OCI-LY3 (cell line): Measurements from ENCODE around the gene PBX3.

ENCODE experiments used
- H2AFZ ChIP-seq: fragments of 200-600, 300-600 bp; shearing (Covaris generic); 2 replicates; pipeline ENCODE4 v1.6.0; 2014; ENCODE audit warnings: antibody characterized with exemption, low read depth, low read length
- H3K27ac ChIP-seq: fragments of 200-600, 300-600 bp; sonication (generic); 2 replicates; pipeline ENCODE4 v1.5.1; 2014; ENCODE audit warnings: mild to moderate bottlenecking, low read length, moderate library complexity, mixed read lengths
- H3K27me3 ChIP-seq: fragments of 200-600, 300-600 bp; sonication (generic); 2 replicates; pipeline ENCODE4 v1.6.1; 2014; ENCODE audit warnings: low read depth, low read length, mixed read lengths
- H3K36me3 ChIP-seq: fragments of 200-600, 300-600 bp; sonication (generic); replicated peaks from 2 replicates; pipeline ENCODE3; 2014; ENCODE audit warnings: low read depth, low read length, mixed read lengths
- H3K4me1 ChIP-seq: fragments of 300-600, 200-600 bp; sonication (generic); 2 replicates; pipeline ENCODE4 v1.6.1; 2014; ENCODE audit warnings: low read length, mixed read lengths
- H3K4me2 ChIP-seq: fragments of 200-600, 300-600 bp; sonication (generic); 2 replicates; pipeline ENCODE4 v1.6.1; 2014; ENCODE audit warnings: low read length, mixed read lengths
- H3K4me3 ChIP-seq: fragments of 300-600, 200-600 bp; sonication (generic); 2 replicates; pipeline ENCODE4 v1.5.1; 2014; ENCODE audit warnings: antibody characterized with exemption, mild to moderate bottlenecking, low read length, moderate library complexity
- H3K79me2 ChIP-seq: fragments of 300-600, 200-600 bp; shearing (Covaris generic); 2 replicates; pipeline ENCODE4 v1.6.1; 2014; ENCODE audit warnings: mild to moderate bottlenecking, low read length, mixed read lengths
- H3K9ac ChIP-seq: fragments of 300-600, 200-600 bp; shearing (Covaris generic); 2 replicates; pipeline ENCODE4 v1.6.0; 2014; ENCODE audit warnings: mild to moderate bottlenecking, low read length, moderate library complexity
- H3K9me3 ChIP-seq: fragments of 200-600, 300-600 bp; shearing (Covaris generic); 2 replicates; pipeline ENCODE4 v1.6.1; 2014; ENCODE audit warnings: low read length, mixed read lengths; ENCODE audit not compliant: insufficient read depth
- H4K20me1 ChIP-seq: fragments of 200-600, 300-600 bp; sonication (generic); 2 replicates; pipeline ENCODE4 v1.6.1; 2016; ENCODE audit warnings: low read length, mixed read lengths; ENCODE audit not compliant: insufficient read depth
- CTCF ChIP-seq: fragments of 200-600, 300-600 bp; sonication (generic); IDR thresholded peaks from 2 replicates; pipeline ENCODE4 v1.5.1; 2014; ENCODE audit warnings: antibody characterized with exemption, low read length, low read depth
- EZH2phosphoT487 ChIP-seq: fragments of 200-600 bp; shearing (Covaris generic); IDR thresholded peaks from 2 replicates; pipeline ENCODE4 v1.6.1; 2018; ENCODE audit warnings: antibody characterized with exemption, mixed run types, low read depth

The PBX3 gene

GRCh38 chr9:125752070-125752628 lies 5.0 kb downstream of the PBX3 start:
- Histone ChIP-seq H3K27me3 (no peaks in the 10 kb centered on the region), H3K4me3 (no peak overlapping the region), H2AFZ (no peak overlapping the region), H3K4me1 (peaks cover 5% of the 10 kb centered on the region), H4K20me1 (no peaks in the 10 kb centered on the region), H3K9ac (no peak overlapping the region), H3K36me3 (no peaks in the 10 kb centered on the region), H3K79me2 (no peaks in the 10 kb centered on the region), H3K4me2 (no peak overlapping the region), H3K9me3 (no peaks in the 10 kb centered on the region), H3K27ac (no peak overlapping the region)
- no peak for TF ChIP-seq EZH2phosphoT487
- TF ChIP-seq CTCF, result no peak

GRCh38 chr9:125754096-125754495 lies 6.9 kb downstream of the PBX3 start:
- TF ChIP-seq EZH2phosphoT487 (no peak), CTCF (no peak)
- Histone ChIP-seq H2AFZ (no peak overlapping the region), H3K4me2 (no peak overlapping the region), H3K79me2 (no peaks in the 10 kb centered on the region), H3K4me3 (no peak overlapping the region), H4K20me1 (no peaks in the 10 kb centered on the region), H3K36me3 (no peaks in the 10 kb centered on the region), H3K4me1 (peaks cover 4% of the 10 kb centered on the region), H3K9ac (no peak overlapping the region), H3K9me3 (no peaks in the 10 kb centered on the region), H3K27ac (no peak overlapping the region), H3K27me3 (no peaks in the 10 kb centered on the region)

GRCh38 chr9:125755340-125755739 lies 8.2 kb downstream of the PBX3 start:
- H3K4me3 ChIP-seq, result no peak overlapping the region
- no peak overlapping the region for H2AFZ ChIP-seq
- H3K9ac ChIP-seq, result no peak overlapping the region
- no peak overlapping the region for H3K4me2 ChIP-seq
- H3K4me1 ChIP-seq, result peaks cover 11% of the 10 kb centered on the region
- no peaks in the 10 kb centered on the region for H3K36me3 ChIP-seq
- TF ChIP-seq CTCF (no peak), EZH2phosphoT487 (no peak)
- H3K27me3 ChIP-seq, result no peaks in the 10 kb centered on the region
- no peaks in the 10 kb centered on the region for H3K79me2 ChIP-seq
- no peaks in the 10 kb centered on the region for H3K9me3 ChIP-seq
- no peak overlapping the region for H3K27ac ChIP-seq
- no peaks in the 10 kb centered on the region for H4K20me1 ChIP-seq

DNA sequence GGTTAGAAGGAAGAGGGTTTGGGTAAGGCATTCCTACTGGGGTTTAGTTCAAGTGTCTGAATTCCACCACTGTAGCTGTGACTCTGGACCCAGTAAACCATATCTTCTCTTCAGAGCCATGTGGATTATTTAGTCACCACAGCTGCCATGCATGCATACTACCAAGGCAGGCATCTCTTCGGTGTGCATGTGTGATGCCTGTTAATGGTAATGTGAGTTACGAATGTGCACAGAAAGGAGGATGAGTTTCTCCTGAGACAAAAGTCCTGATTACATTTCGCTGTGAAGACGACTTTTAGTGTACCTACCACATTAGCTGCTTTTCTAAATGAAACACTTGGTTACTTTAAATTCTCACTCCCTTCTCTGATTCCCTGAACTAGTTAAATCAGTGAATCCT lies 9.3 kb downstream of the PBX3 start:
- Histone ChIP-seq H4K20me1 (no peaks in the 10 kb centered on the region), H3K27ac (no peak overlapping the region), H3K4me1 (peaks cover 11% of the 10 kb centered on the region), H3K27me3 (no peaks in the 10 kb centered on the region), H3K4me2 (no peak overlapping the region), H3K4me3 (no peak overlapping the region), H3K9me3 (no peaks in the 10 kb centered on the region), H3K79me2 (no peaks in the 10 kb centered on the region), H3K9ac (no peak overlapping the region), H2AFZ (no peak overlapping the region), H3K36me3 (no peaks in the 10 kb centered on the region)
- no peak for TF ChIP-seq EZH2phosphoT487
